Adrenal gland (tissue), 5 donors: ENCODE results near the gene FAM219B.
A peak's percentile ranks its signal among the peaks of the same experiment; 100 is the strongest.

Experiments used
- POLR2A ChIP-seq, 2 donors: fragments of 450-650 bp; IDR thresholded peaks; one replicate each; pipeline ENCODE4 v1.6.1; 2017; ENCODE audit warnings: antibody characterized with exemption in 2 of 2, mild to moderate bottlenecking in 2 of 2, moderate library complexity in 1 of 2
- TF ChIP-seq, protein P1 (sequence below), 6 experiments: fragments of 450-650 bp in 4 of 6; fragments of 200-600 bp in 2 of 6; sonication (generic) in 1 of 6; IDR thresholded peaks; 1 replicate in 5 of 6; 2 replicates in 1 of 6; pipeline versions ENCODE4 v1.5.1 to v1.8.0; 2016 to 2021; ENCODE audit warnings: antibody characterized with exemption in 6 of 6, mild to moderate bottlenecking in 2 of 6, moderate library complexity in 1 of 6
- donor health status: DM: no; HTN: no; CAD: no.

DNA sequence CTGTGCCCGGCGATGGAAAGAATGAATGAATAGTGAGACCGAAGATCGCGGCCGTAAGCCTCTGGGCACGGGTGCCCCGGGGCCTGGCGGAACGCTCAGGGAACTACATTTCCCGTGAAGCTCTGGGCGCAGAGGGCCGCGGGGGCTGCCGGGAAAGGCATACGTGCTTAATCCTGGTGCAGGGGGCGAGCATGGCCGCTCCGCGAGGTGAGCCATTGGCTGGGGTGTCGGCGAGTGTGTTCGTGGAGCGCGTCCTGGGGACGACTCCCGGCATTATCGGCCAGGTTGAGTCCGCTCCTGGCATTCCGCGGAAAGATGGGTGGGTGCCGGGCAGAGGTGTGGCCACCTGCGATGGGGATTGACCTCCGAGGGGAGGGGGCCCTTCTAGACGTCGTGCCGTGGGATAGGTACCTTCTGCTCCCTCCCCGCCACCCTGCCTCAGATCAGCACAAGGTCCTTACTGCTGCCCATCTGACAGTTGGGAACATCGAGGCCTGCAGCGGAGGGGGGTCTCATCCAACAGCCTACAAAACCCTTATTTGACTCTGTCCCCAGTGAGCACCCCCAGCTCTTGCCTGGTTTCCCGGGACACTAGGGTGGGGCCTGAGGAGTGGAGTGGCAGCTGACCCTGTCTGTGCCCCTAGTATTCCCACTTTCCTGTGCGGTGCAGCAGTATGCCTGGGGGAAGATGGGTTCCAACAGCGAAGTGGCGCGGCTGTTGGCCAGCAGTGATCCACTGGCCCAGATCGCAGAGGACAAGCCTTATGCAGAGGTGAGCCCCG, 16.6 kb downstream of the FAM219B start, which contains the start of gene MPI:
- TF ChIP-seq, protein P1, sequence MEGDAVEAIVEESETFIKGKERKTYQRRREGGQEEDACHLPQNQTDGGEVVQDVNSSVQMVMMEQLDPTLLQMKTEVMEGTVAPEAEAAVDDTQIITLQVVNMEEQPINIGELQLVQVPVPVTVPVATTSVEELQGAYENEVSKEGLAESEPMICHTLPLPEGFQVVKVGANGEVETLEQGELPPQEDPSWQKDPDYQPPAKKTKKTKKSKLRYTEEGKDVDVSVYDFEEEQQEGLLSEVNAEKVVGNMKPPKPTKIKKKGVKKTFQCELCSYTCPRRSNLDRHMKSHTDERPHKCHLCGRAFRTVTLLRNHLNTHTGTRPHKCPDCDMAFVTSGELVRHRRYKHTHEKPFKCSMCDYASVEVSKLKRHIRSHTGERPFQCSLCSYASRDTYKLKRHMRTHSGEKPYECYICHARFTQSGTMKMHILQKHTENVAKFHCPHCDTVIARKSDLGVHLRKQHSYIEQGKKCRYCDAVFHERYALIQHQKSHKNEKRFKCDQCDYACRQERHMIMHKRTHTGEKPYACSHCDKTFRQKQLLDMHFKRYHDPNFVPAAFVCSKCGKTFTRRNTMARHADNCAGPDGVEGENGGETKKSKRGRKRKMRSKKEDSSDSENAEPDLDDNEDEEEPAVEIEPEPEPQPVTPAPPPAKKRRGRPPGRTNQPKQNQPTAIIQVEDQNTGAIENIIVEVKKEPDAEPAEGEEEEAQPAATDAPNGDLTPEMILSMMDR (IDR thresholded peaks at IDR 0.05), result peak in 5 of 6 experiments; percentile 24 to 41 (median 27)
- peak in 1 of 2 donors; percentile 47 for TF ChIP-seq POLR2A (IDR thresholded peaks at IDR 0.05)
